HG03521 (cell line): ENCODE data around the gene ZNF444.

Experiments
- ATAC-seq: cut with Tn5 transposase; IDR thresholded peaks from one replicate; pipeline ENCODE4 v1.9.1; 2021; ENCODE audit warnings: mild to moderate bottlenecking, moderate library complexity; ENCODE audit not compliant: unreplicated experiment

ZNF444 gene

GRCh38 chr19:56121180-56122167 is 19.6 kb upstream of the ZNF444 start, which contains the start of gene ZNF787:
Gene ZNF787, minus strand, starts transcription at chr19:56121295. Its CDS starts 18,078 bp downstream, at chr19:56103217.
- ATAC-seq = peak; percentile 81

- no peak for ATAC-seq
Observed at GRCh38 chr19:56123266-56123891, 17.7 kb upstream of the ZNF444 start.

GRCh38 chr19:56124578-56124977 is 16.5 kb upstream of the ZNF444 start:
- no peak for ATAC-seq

- ATAC-seq = no peak
Observed at GRCh38 chr19:56125806-56126590, 15.1 kb upstream of the ZNF444 start.

- no peak for ATAC-seq
Observed at GRCh38 chr19:56126983-56127780, 13.9 kb upstream of the ZNF444 start.

- ATAC-seq = no peak
Observed at GRCh38 chr19:56130006-56130405, 11.1 kb upstream of the ZNF444 start.

- no peak for ATAC-seq
Observed at GRCh38 chr19:56131651-56132050, 9.4 kb upstream of the ZNF444 start.

GRCh38 chr19:56132316-56132822 is 8.7 kb upstream of the ZNF444 start:
- no peak for ATAC-seq

- ATAC-seq = no peak
Observed at GRCh38 chr19:56133858-56134653, 7.0 kb upstream of the ZNF444 start.

GRCh38 chr19:56134654-56134921 is 6.5 kb upstream of the ZNF444 start:
- no peak for ATAC-seq

GRCh38 chr19:56136362-56136761 is 4.7 kb upstream of the ZNF444 start:
- no peak for ATAC-seq

GRCh38 chr19:56137405-56137804 is 3.7 kb upstream of the ZNF444 start:
- ATAC-seq = no peak

- ATAC-seq = no peak
Observed at GRCh38 chr19:56138069-56138468, 3.0 kb upstream of the ZNF444 start.

- ATAC-seq = no peak
Observed at GRCh38 chr19:56139847-56140582, 1.1 kb upstream of the ZNF444 start.

- no peak for ATAC-seq
Observed at GRCh38 chr19:56141417-56141993, 418 bp downstream of the ZNF444 start.

GRCh38 chr19:56142087-56142787 is 1.1 kb downstream of the ZNF444 start:
- no peak for ATAC-seq

GRCh38 chr19:56142897-56143434 is 1.9 kb downstream of the ZNF444 start:
- no peak for ATAC-seq

- no peak for ATAC-seq
Observed at GRCh38 chr19:56144376-56144775, 3.3 kb downstream of the ZNF444 start.
